ENCODE data around the gene ALDH1A3.

ALDH1A3 gene

DNA sequence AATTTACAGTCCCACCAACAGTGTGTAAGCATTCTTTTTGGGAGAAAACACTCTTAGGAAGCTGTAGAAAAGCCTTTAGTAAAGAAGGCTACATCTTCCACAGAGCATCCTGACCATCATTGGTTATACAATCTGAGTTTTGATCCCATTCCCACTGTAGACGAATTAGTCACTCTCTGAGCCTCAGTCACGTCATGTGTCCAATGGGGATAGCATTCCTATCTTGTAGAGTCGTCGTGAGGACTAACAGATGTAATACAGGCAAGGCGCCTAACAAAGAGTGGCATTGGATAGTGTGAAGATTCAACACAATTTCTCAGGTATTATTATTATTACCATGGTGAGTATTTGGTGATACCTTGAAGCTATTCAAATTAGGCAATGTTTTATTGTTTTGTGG, 44.0 kb upstream of the ALDH1A3 start:
- TF ChIP-seq, protein P1, sequence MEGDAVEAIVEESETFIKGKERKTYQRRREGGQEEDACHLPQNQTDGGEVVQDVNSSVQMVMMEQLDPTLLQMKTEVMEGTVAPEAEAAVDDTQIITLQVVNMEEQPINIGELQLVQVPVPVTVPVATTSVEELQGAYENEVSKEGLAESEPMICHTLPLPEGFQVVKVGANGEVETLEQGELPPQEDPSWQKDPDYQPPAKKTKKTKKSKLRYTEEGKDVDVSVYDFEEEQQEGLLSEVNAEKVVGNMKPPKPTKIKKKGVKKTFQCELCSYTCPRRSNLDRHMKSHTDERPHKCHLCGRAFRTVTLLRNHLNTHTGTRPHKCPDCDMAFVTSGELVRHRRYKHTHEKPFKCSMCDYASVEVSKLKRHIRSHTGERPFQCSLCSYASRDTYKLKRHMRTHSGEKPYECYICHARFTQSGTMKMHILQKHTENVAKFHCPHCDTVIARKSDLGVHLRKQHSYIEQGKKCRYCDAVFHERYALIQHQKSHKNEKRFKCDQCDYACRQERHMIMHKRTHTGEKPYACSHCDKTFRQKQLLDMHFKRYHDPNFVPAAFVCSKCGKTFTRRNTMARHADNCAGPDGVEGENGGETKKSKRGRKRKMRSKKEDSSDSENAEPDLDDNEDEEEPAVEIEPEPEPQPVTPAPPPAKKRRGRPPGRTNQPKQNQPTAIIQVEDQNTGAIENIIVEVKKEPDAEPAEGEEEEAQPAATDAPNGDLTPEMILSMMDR (conservative IDR thresholded peaks at IDR 0.05; ENCODE audit: low read depth, low read length) = no peak
- DNase-seq (ENCODE audit: low read depth) = no peak
- no peak overlapping the region for H3K4me3 ChIP-seq (ENCODE audit: low read length)

DNA sequence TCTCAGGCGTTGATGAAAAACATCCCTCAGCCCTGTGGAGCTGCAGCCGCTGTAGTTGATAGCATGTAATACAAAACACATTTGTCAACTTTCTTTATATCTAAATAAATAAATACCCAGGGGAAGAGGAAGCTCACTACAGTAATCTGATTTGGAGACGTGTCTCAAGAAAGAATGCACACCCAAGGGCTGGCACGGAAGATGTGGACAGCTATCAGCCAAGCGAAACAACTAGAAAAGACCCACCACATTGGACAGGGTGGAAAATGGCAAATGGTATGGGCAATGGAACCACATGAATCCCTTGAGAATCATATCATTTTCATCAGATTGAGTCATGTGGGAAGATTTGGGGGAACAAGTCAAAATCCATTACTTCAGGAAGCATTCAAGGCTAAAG, 43.1 kb upstream of the ALDH1A3 start:
- TF ChIP-seq, protein P1 (conservative IDR thresholded peaks at IDR 0.05; ENCODE audit: low read depth, low read length) = no peak
- H3K4me3 ChIP-seq (ENCODE audit: low read length) = no peak overlapping the region
- DNase-seq (ENCODE audit: low read depth) = no peak

DNA sequence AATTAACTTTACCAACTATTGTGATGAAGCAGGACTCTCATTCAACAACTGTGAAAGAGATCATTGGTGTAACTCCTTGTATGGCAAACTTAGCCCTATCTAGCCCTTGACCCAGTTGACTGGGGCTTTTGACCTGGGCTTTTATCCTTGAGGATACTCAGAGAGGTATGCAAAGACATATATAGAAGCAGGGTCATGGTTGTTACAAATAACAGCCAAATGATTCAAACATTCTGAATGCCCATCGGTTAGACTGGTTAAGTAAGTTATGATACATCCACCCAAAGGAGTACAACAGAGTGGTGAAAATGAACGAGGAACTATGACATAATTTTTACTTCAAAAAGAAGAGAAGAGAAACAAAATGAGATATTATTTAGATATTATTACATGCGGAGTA, 38.2 kb upstream of the ALDH1A3 start:
- no peak overlapping the region for H3K4me3 ChIP-seq (ENCODE audit: low read length)
- TF ChIP-seq, protein P1 (conservative IDR thresholded peaks at IDR 0.05; ENCODE audit: low read depth, low read length) = no peak
- no peak for DNase-seq (ENCODE audit: low read depth)

DNA sequence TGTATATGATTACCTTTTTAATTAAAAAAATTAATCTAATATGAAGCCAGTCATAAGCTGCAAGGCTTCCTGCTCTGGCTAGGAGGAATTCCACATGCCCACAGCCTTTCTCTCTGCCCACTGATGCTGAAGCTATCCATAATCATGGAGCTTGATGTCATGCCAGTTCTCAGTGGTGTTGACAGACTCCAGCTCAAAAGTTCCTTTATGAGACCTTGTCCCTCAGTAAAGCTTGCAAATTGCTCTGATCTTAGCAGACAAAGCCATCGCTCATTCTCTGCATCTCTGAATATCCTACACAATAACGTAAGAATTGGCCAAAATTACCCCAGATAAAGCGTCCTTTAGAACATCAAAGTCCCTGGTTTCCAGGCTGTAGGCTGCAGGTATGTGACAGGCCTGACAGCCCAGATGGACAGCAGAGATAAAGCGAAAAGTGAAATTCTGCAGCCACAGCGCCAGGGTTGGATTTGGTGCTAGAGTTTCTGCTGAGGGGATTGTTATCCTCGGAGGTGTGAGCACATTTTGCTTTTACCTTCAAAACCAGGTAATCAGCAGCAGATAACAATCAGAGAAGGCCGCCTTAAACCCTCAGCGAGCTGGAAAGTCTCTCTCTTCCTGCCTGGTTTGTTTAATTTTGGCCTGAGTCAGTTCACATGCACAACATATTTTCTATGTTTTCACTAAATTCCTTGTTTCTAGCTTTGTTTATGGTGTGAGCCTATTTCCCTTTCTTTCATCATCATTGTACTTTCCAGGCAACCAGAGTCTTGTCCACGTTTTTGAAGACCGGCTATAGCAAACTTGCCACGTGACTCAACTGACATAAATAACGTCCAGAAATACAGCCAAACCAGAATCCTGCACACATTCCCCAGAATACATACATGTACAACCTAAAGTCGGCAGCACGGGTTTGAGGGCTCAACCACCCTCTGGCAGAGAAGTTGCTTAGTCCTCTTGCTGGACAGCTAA, 36.6 kb upstream of the ALDH1A3 start:
- no peak for DNase-seq (ENCODE audit: low read depth)
- TF ChIP-seq, protein P1 (conservative IDR thresholded peaks at IDR 0.05; ENCODE audit: low read depth, low read length) = no peak

DNA sequence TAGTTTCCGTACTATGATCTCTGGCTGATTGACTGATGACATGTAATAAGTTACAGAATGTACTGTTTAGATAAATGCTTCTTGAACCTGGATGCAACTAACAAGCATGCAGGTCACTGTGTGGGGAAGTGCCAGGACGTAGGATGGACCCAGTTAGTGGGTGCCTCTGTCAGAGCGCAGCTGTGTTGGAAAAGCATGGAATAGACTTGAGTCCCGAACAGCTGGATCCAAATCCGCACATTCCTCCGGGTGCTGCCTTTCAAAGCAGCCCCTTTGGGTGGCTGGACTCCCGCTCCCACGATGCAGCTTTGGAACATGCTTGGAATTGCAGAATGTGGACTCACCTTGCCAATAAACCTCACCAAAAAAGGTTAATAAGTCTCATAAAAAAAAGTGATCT, 35.5 kb upstream of the ALDH1A3 start:
- no peak for DNase-seq (ENCODE audit: low read depth)
- TF ChIP-seq, protein P1 (conservative IDR thresholded peaks at IDR 0.05; ENCODE audit: low read depth, low read length) = no peak
- no peak overlapping the region for H3K4me3 ChIP-seq (ENCODE audit: low read length)

More for the DNA sequence above, 36.6 kb upstream of the ALDH1A3 start:
- no peak overlapping the region for H3K4me3 ChIP-seq (ENCODE audit: low read length)

DNA sequence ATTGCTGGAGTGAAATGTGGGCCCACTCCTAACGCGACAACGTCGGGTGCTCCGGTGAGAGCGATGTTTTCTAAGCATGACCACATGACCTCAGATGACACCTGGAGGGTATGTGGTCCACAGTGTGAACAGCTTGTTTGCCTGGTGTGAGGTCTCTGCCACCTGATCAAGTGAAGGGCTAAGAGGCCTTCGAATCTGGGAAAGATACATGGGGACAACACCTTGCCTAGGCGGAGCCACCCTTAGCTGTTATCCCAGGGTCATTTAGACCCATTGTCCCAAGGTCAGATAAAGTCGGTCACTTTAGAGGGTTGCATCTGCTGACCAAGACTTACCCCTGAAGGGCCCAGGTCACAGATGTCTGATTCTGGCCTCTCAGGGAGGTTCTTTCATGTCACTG, 34.9 kb upstream of the ALDH1A3 start:
- no peak overlapping the region for H3K4me3 ChIP-seq (ENCODE audit: low read length)
- TF ChIP-seq, protein P1 (conservative IDR thresholded peaks at IDR 0.05; ENCODE audit: low read depth, low read length) = no peak
- DNase-seq (ENCODE audit: low read depth) = no peak

DNA sequence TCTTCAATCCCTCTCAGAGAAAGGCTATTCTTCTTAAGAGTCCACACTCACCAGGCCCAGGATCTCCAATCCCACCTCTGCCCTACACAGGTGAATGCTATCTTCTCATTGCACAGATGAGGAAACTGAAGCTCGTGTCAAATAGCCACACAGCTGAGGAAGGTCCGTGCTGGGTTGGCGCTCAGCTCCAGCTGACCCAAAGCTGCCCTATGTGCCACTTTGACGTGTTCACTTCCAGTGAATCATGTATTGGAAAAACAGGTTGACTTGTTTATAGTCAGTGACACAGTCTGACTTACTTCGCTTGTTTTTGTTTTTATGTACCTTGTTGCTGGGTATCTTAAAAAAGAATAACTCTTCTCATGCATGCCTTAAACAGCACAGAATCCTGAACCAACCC, 32.4 kb upstream of the ALDH1A3 start:
- DNase-seq (ENCODE audit: low read depth) = no peak
- TF ChIP-seq, protein P1 (conservative IDR thresholded peaks at IDR 0.05; ENCODE audit: low read depth, low read length) = no peak
- no peak overlapping the region for H3K4me3 ChIP-seq (ENCODE audit: low read length)

Measured in retinal pigment epithelial cell (primary cell).